Stimulated activated CD8-positive, alpha-beta memory T cell treated with anti-CD3 and anti-CD28 coated beads, Interleukin-4, amount 100 ng/mL, for 1 hour (primary cell): Measurements from ENCODE around the gene ABCA13.

Source experiments
- DNase-seq, 2 donors: peaks; one replicate each; pipeline ENCODE4 v3.0.0-alpha.2; 2020; ENCODE audit warnings: low read depth in 2 of 2, low spot score in 1 of 2

Gene ABCA13

DNA sequence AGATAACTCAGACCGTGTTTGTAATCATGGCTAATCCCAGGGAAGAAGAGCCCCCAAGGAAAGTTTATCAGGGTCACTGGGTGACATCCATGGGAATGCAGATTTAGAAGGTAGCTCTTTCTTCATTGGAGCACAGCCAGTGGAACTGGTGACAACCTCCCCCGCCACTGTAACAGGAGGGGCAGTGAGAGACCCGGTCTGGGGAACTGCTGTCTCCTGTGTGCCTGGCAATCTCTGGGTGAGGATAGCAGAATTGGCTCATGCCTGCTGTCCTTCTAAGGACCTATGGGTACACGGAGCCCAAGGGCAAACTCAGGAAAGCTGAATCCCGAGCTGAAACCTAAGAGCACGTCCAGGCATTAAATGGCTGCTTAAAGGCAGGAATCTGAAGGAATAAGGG is 341.6 kb downstream of the ABCA13 start:
- no peak for DNase-seq

DNA sequence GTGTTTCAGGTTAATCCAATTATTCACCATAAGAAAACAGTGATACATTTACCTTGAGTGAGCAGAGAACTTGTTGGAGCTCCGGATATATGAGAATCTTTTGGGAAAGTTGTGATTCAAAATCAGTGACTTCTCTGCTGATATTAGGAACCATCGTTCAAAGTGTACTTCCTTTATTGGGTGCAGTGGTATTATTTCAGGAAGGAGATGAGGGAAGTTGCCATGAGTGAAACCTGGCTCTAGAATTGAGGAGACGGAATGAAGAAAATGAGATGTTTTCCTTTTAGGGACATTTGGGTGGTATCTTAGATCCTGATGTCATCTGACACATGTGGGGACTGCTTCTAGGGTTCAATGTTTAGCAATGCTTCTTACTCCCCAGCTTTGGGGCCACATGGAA is 343.9 kb downstream of the ABCA13 start:
- no peak for DNase-seq

DNA sequence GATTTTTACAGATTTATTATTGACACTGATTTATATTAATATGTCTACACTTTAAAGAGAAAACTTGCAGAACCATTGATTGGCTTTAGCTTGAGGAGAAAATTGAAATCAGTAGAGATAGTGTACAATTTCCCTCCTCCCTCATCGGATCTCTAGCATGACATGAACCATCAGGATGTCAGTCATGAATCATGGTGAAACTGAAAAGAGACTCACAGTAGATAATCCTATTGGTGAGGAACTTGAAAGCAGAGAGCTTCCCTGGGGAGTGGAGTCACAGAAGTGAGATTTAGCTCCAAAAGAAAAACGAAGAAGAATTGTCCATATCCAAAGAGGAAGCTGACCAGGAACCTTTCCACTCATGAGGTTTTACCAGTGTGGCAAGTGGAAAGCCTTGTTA is 346.8 kb downstream of the ABCA13 start:
- no peak for DNase-seq

DNA sequence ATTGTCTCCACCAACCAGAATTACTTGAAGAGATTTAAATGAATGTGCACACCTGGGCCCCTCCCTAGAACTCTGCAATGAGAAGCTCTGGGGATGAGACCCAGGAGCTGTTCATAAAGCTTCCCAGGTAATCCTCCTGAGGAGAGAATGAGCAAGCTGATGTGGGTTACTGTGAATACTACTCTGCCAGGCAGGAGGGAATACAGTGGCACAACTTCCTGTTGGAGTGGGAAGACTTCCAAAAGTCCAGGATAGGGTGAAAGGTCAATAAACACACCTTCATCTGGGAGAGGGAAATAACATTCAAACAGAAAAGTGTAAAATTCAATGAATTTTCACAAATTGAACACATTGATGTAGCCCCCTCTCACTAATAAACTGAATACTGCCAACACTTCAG is 351.4 kb downstream of the ABCA13 start:
- DNase-seq: no peak

DNA sequence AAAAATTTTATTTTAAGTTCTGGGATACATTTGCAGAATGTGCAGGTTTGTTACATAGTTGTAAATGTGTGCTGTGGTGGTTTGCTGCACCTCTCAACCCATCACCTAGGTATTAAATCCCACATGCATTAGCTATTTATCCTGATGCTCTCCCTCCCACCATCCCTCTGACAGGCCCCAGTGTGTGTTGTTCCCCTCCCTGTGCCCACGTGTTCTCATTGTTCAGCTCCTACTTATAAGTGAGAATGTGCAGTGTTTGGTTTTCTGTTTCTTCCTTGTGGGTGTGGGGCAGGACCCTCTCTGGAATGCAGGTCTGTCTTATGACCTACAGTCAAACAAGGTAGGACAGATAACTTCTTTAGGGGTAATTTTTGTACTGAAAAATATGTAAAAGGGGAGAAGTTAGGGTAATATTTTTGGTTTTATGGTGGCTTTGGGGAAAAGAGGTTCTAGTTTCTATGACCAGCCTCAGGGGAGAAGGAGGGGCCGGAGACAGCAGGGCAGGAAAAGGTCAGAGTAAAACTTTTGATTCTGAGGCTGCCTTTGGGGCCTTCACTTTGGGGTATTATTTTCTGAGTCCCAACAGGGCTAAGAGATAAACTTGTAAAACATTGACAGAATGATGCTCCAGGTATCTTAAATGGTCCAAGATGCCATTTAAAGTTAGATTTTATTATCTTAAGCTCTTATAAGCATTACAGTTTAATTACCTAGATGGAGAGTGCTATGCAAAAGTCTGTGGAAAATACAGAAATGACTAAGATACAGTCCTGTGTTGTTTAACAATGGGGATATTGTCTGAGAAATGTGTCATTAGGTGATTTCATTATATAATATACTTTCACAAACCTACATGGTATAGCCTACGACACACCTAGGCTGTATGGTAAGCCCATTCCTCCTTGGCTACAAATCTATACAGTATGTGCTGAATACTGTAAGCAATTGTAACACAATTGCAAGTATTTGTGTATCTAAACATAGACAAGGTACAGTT is 354.8 kb downstream of the ABCA13 start:
- no peak for DNase-seq

DNA sequence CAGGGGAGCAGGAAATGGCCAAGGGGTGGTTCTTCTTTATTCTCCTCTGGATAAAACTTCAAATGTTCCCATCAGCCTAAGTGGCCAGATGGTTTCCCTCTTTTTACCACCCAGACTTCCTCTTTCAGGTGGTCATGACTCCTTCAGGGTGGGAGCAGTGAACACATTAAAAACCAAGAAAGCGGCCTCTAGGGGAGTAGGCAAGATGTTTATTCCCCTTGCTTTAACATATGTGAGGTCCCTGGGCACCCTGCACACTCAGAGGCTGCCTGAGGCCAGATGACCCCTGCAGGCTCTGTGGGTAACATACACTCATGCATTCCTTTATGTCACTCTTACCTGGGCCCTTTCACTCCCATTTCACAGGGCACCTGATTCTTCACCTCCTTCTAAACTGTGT is 357.4 kb downstream of the ABCA13 start:
- DNase-seq: no peak

DNA sequence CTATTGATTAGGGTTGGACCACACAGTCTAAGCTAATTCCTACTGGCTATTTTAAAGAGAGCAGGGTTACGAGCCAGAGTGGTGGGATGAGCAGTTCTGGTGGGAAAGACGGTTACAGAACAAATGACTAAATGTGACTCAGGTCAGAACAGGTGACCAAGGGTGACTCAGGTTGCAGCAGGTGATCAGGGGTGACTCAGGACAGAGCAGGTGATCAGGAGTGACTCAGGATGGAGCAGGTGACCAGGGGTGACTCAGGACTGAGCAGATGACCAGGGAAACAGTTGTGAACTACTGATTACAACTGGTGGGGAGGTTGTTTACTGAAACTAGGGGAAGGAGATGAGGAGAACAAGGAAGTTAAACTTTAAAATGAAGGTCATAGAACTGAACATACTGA is 366.3 kb downstream of the ABCA13 start:
- DNase-seq: no peak

DNA sequence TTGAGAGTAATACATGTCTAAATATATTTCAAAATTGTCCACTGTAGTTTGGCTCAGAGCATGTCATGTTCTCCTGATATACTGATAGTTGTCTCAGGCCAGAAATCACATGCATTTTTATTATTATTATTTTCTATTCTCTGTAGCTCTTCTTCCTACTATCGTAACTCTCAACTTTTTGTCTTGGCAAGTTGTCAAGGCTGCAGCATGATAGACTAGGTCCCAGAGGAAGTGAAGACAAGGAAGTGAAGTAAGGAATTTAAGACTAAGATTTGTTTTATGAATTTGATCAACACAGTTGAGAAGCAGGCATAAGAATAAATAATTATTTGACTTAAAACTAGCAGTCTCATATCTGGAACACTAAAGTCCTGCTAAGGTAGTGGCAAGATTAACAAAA is 369.5 kb downstream of the ABCA13 start:
- DNase-seq: no peak

DNA sequence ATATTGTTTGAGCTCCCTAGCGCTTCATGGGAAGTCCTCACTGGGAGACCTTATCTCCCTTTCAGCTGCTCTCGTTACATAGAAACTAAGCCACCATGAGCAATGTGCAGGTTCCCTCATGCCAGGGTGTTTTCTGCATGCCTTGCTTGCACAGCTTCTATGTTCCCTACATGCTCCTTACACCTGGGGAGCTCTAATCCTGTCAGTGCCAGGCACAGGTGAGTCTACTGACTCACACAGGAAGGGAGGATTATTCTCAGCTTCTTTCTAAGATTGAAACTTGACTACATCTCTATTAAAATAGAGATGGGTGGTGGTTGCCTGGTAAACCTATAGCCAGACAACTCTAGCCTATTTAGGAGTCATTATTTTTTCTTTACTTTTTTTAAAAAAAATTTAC is 377.4 kb downstream of the ABCA13 start:
- DNase-seq: no peak

DNA sequence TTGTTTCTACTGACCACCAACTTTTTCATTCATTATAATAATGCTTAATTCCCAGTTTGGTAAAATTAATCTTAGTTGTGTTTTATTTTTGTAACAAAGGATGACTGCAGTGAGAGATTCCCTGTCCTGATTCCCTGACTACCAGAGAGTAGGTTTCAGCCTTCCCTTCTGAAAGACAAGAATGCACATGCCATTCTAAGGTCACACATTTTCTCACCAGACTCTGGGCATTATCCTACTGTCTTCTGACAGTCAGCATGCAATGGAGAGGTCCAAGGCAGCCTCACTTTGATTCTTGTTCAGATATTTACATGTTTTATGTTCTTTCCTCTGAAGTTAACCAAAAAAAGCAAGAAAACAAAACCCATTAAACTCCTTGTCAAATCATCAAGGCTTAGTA is 380.4 kb downstream of the ABCA13 start:
- no peak for DNase-seq

DNA sequence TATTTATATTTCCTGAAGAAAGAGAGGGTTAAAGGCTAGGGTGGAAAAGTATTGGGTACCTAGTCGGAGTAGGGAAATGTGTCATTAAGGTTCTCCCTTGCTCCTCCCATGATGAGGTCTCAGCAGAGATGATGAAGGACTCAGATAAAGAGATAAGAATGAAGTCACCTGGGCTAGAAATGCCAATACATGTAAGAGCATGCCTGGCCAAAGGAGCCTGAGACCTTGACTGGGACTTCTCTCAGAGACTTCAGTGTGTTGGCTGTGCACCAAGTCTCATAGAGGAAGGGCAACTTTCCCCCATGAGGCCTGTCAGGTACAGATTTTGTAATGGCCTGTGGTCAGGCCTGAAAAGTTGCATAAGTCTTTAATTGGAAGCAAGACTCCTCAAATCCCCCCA is 392.1 kb downstream of the ABCA13 start:
- no peak for DNase-seq

DNA sequence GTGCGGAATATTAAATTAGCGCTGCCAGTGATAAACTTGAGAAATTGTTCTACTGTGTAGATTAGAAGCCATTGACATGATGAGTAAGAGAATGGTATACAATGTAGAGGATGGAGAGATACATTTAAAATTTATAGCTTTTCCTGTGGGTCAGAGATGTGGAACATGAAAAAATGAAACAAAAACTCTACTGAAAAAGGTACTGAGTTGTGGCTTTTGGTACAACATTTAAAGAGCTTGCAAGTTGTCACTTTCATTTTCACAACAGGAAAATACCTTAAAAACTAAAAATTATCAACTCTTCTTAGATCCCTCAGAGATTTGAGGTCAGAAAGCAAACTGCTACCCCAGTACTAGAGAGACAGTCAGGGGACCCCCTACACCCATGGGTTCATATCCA is 404.3 kb downstream of the ABCA13 start:
- DNase-seq: no peak

DNA sequence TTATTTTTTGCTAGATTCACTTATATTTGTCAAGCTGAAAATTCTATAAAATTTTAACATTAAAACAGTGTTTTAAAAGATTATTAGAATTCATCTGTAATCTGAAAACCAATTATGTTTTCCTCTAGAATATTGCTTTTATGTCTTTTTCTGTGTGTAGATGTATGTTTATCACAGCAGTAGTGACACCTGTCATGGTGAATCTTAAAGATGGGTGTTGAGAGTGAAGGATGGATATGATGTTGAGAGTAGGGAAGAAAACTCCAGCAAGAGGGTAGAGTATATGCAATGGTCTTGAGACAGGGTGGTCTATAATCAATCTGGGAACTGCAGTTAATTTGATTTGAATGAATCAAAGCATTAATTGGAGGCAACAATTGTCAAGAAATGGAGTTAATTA is 416.2 kb downstream of the ABCA13 start:
- no peak for DNase-seq

DNA sequence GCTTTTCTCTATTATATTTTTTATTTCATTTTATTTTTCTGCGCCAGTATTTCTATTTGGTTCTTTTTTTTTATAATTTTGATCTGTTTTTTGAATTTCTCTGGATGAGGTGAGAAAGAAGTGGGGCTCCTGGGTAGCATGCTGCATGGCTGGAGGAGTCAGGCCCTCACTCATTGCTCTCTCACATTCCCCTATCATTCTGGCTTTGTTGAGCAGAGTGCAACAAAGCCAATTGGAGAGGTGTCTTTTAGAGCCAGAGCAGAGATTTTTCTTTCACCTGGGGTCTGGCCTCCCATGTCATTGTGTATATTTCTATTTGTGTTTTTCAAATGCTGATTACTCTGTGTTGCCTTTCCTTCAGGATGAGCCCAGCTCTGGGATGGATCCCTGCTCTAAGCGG is 423.1 kb downstream of the ABCA13 start:
- DNase-seq: no peak

DNA sequence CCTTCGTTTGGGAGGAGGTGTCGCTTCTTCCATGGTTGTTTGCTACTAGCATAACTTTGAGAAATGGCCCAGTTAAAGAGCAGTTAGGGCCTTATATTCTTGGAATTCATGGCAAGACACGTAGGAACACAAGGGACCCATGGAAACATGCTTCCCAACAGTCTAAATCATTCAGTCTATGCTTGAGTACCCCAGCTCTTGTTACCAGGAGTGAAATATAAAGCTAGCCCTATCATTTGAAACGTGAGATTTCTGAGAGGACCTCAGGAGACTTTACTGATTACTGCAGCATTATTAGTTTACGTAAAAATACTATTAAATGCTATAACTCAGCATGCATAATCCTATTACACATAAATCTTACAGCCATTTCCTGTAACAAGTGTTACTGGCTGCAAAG is 424.5 kb downstream of the ABCA13 start:
- no peak for DNase-seq

DNA sequence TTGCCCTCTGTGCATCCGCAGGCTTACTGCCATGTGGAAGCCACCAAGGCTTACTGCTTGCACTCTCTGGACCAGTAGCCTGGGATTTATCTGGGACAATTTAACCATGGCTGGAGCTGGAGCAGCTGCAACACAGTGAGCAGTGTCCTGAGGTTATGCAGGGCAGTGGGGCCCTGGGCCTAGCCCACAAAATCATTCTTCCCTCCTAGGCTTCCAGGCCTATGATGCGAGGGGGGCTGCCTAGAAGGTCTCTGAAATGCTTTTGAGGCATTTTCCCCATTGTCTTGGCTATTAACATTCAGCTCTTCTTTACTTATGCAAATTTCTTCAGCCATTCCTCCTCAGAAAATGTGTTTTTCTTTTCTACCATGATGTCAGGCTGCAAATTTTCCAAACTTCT is 439.4 kb downstream of the ABCA13 start:
- no peak for DNase-seq

DNA sequence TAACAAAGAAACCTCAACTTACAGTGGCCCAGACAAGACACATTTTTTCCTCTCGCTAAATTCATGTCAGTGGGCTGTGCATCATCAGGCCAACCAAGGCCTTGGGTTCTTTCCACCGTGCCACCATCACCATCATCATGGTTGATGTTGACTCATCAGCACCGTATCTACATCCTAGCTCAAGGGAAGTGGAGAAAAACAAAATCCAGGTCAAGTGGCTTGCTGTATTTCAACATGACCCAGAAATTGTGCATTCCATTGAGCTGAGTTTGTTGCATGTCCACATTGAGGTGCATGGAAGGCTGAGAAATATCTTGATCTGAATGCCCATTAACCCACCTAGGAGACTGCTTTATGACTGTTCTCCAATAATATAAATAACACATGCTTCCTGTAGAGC is 440.7 kb downstream of the ABCA13 start:
- no peak for DNase-seq

DNA sequence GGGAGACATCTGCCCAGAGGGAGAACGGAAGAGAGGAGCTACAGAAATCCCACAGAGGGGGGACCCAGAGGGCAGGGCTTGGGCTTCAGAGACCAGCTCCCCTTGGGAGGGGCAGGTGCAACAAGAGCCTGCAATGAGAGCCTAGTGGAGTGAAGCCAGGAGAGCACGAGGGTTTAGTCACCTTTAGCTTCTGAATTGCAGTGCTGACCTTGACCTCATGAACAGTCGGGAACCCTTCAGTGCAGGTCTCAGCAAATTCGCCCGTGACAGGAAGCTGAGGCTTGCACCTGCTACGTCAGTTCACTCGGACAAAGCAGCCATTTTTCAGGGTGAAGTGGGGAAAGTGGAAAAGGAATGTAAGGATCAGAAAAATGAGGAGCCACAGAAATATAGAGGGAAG is 446.2 kb downstream of the ABCA13 start:
- no peak for DNase-seq

DNA sequence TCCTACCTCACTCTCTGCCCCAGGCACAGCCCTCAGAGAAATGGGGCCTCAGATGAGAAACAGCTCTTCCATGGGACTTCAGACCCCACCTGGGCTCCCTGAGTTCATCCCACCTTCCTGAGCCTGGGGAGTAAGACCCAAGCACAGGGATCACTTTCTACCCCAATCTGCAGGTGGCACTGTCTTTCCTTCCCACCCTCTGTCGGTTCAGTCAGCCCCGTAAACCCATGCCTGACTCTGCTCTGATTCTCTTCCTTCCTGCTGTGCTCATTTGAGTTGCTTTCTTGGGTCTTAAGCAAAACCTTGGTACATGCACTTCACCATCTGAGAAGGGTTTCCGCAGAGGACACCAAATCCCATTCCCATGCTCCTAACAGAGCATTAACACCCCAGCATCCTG is 446.7 kb downstream of the ABCA13 start:
- DNase-seq: no peak

DNA sequence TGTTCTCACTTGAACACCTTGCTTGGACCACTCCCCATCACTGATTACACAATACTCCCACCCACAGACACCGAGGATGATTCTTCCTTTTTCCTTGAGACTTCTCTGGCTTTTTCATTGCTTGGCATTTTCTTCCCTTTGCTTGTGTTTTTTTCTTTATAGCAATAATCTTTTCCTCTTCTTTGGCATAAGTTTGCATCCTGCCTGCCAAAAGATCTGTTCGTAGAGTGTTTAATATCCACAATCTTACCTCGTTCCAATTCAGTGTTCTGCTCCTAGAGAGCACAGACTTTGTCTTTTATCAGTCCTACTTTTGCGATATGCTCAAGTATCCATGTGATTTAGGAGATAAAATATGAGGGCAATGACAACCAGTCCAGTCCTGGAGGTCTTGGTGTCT is 449.8 kb downstream of the ABCA13 start:
- no peak for DNase-seq

DNA sequence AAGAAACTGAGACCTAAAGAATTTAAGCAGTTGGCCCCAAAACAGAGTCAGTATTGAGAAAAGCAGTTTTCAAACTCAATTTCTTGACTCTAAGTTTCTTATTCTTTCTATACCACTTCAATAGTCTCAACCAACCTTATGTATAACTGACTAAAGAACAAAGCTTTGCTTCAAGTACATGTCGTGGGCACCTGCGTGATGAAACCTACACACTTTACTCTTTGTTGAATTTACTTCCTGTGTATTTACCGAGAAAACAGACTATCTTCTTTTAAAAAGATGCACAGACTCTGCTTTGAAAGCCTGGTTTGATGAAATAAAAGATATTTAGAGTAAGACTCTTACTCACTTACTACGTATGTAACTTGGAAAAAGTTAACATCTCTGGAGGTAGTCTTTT is 455.9 kb downstream of the ABCA13 start:
- DNase-seq: no peak

DNA sequence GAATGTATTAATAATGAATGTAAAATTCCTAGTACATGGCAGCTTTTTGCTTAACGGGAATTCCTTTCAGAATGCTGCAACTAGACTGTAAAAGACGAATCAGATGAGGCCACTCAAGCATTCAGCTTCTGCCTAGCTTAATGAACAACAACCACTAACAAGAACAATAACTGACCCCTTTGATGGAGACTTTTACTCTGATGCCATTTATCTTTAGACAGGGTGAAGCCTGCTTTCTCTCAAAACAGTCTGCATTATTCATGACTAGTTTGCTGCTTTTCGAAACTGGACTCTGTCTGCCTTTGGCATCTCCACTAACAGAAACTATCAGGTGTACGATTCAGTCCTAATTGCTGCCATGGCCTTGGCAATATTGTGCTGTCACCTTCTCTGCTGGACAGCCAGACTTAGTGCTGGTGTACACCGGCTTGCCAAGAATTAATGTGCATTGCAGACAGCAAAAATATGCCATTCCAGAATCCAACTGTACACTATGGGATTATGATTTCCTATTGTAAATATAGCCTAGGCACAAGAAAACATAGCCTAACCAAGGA is 457.6 kb downstream of the ABCA13 start:
- DNase-seq: no peak

DNA sequence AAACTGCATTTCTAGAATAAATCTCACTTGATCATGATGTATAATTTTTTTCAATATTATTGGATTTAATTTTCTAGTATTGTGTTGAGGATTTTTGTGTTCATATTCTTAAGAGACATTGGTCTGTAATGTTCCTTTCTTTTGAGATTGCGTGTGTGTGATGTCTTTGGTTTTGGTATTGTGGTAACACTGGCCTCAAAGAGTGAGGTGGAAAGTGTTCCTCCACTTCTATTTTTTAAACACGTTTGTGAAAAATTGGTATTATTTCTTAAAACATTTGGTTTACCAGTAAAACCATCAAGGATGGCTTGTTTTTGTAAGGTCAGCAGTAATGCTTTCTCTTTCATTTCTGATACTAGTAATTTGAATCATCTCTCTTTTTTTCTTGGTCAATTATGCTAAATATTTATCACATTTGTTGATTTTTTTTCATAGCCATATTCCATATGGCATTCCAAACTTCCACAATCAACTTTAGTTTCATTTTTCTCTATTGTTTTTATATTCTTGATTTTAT is 462.9 kb downstream of the ABCA13 start:
- no peak for DNase-seq
